HCT116 (cell line): ENCODE measurements around the gene RTF1. TPM values are rescaled to one million over a fixed set of nuclear protein-coding genes. Genes with fewer than 3 reads are reported as not detected.

Source experiments
- ATAC-seq: fragments of 200-7000 bp; cut with Tn5 transposase; 2 replicates; pipeline ENCODE4 v1.9.1; 2020; ENCODE audit warnings: mild to moderate bottlenecking, moderate library complexity
- BruUV-seq: library from RNA; stranded (reverse); fragments of 400-500 nt; replicated peaks from 2 replicates; lab custom pipeline; 2021; lab: Mats Ljungman, UMichigan
- CTCF ChIA-PET: fragments of 300-600 bp; sonication (Branson Sonifier 250); formaldehyde crosslinking; loops from one replicate; lab custom pipeline; 2021; ENCODE audit warnings: antibody characterized with exemption; lab: Charles Lee
- POLR2A ChIA-PET: fragments of 300-600, 350-600 bp; sonication (Branson Sonifier 250); formaldehyde crosslinking; loops from one replicate; lab custom pipeline; 2021; ENCODE audit warnings: antibody characterized with exemption; lab: Charles Lee
- RAD21 ChIA-PET, 2 experiments: fragments of 300-600 bp; sonication (Branson Sonifier 250); formaldehyde crosslinking; loops; one replicate each; lab custom pipeline; 2023; ENCODE audit warnings: low total read pairs in 2 of 2; ENCODE audit not compliant: uncharacterized antibody in 2 of 2, unreplicated experiment in 2 of 2, low non-redundant PET in 1 of 2; lab: Charles Lee
- DNase-seq: peaks from one replicate; pipeline ENCODE4 v3.0.0-alpha.2; 2010; ENCODE audit warnings: low read depth, low spot score
- H2AFZ ChIP-seq: fragments of 200-600 bp; shearing (Covaris generic), sonication (generic); 2 replicates; pipeline ENCODE4 v1.6.1; 2017; ENCODE audit warnings: low read depth, mixed run types, mixed read lengths, antibody characterized with exemption, low read length; ENCODE audit not compliant: poor library complexity, severe bottlenecking
- H3K27ac ChIP-seq: 2 replicates; pipeline ENCODE4 v1.5.1; 2012; ENCODE audit warnings: low read depth, low read length
- H3K27me3 ChIP-seq: fragments of 200-600 bp; sonication (generic); 2 replicates; pipeline ENCODE4 v1.6.1; 2016; ENCODE audit warnings: mixed run types, low read length, mixed read lengths; ENCODE audit not compliant: insufficient read depth
- H3K36me3 ChIP-seq, 2 experiments: fragments of 200-500 bp in 1 of 2; fragments of 200-600 bp in 1 of 2; sonication (Bioruptor generic) in 1 of 2; sonication (generic) in 1 of 2; 2 replicates each; pipeline versions ENCODE4 v1.5.1 to v1.6.1; 2014 to 2016; ENCODE audit warnings: low read length in 2 of 2, inconsistent platforms in 1 of 2, mixed read lengths in 1 of 2, mixed run types in 1 of 2; ENCODE audit not compliant: insufficient read depth in 2 of 2, control insufficient read depth in 1 of 2
- H3K4me1 ChIP-seq, 2 experiments: fragments of 200-600 bp in 1 of 2; sonication (generic) in 1 of 2; 2 replicates each; pipeline versions ENCODE4 v1.5.1 to v1.6.1; 2012 to 2017; ENCODE audit warnings: low read length in 2 of 2, inconsistent platforms in 1 of 2, mild to moderate bottlenecking in 1 of 2, mixed read lengths in 1 of 2, mixed run types in 1 of 2, moderate library complexity in 1 of 2; ENCODE audit not compliant: insufficient read depth in 2 of 2, control insufficient read depth in 1 of 2
- H3K4me2 ChIP-seq: fragments of 200-600 bp; sonication (generic); 2 replicates; pipeline ENCODE4 v1.6.1; 2017; ENCODE audit warnings: mixed run types, low read length, mixed read lengths
- H3K4me3 ChIP-seq, 2 experiments: fragments of 200-600 bp in 1 of 2; sonication (generic) in 1 of 2; replicated peaks in 1 of 2; 2 replicates each; pipeline ENCODE4 v1.5.1; 2011 to 2016; ENCODE audit warnings: low read length in 2 of 2, control low read depth in 1 of 2, low read depth in 1 of 2, mild to moderate bottlenecking in 1 of 2, mixed read lengths in 1 of 2, mixed run types in 1 of 2
- H3K79me2 ChIP-seq: fragments of 200-600 bp; sonication (generic); 2 replicates; pipeline ENCODE4 v1.6.1; 2017; ENCODE audit warnings: mild to moderate bottlenecking, mixed run types, low read length, moderate library complexity, mixed read lengths; ENCODE audit not compliant: insufficient read depth
- H3K9ac ChIP-seq: fragments of 200-600 bp; sonication (generic); 2 replicates; pipeline ENCODE4 v1.6.1; 2016; ENCODE audit warnings: low read length, mixed read lengths
- H3K9me2 ChIP-seq: fragments of 200-600 bp; sonication (generic), shearing (Covaris generic); 2 replicates; pipeline ENCODE4 v1.6.1; 2017; ENCODE audit warnings: mixed run types, mild to moderate bottlenecking, moderate library complexity; ENCODE audit not compliant: insufficient read depth
- H3K9me3 ChIP-seq, 2 experiments: fragments of 200-500 bp in 1 of 2; fragments of 200-600 bp in 1 of 2; sonication (Bioruptor generic) in 1 of 2; sonication (generic) in 1 of 2; 2 replicates each; pipeline ENCODE4 v1.6.1; 2014 to 2017; ENCODE audit warnings: low read length in 2 of 2, mixed read lengths in 2 of 2, inconsistent platforms in 1 of 2, low read depth in 1 of 2, mild to moderate bottlenecking in 1 of 2, mixed run types in 1 of 2, moderate library complexity in 1 of 2; ENCODE audit not compliant: control insufficient read depth in 1 of 2, insufficient read depth in 1 of 2
- H4K20me1 ChIP-seq: fragments of 200-600 bp; sonication (generic), shearing (Covaris generic); 2 replicates; pipeline ENCODE4 v1.6.1; 2017; ENCODE audit warnings: mixed run types, mild to moderate bottlenecking, moderate library complexity; ENCODE audit not compliant: insufficient read depth
- ATF3 ChIP-seq: IDR thresholded peaks from 2 replicates; pipeline ENCODE4 v1.6.1; 2012
- FOSL1 ChIP-seq: IDR thresholded peaks from 2 replicates; pipeline ENCODE4 v1.6.1; 2012; ENCODE audit warnings: low read depth
- RAD21 ChIP-seq: IDR thresholded peaks from 2 replicates; pipeline ENCODE4 v1.6.1; 2012; ENCODE audit warnings: low read depth, mild to moderate bottlenecking
- REST ChIP-seq: IDR thresholded peaks from 2 replicates; pipeline ENCODE4 v1.6.1; 2012; ENCODE audit warnings: low read depth
- SP1 ChIP-seq: IDR thresholded peaks from 2 replicates; pipeline ENCODE4 v1.6.1; 2012; ENCODE audit warnings: low read depth
- TCF7L2 ChIP-seq: IDR thresholded peaks from 2 replicates; pipeline ENCODE4 v1.7.0; 2011; ENCODE audit warnings: borderline replicate concordance, inconsistent platforms; ENCODE audit not compliant: insufficient read depth, insufficient read length; ENCODE audit errors: extremely low read depth
- ZBTB33 ChIP-seq: IDR thresholded peaks from 2 replicates; pipeline ENCODE4 v1.6.1; 2011; ENCODE audit warnings: mild to moderate bottlenecking, low read length, moderate library complexity; ENCODE audit not compliant: insufficient replicate concordance; ENCODE audit errors: extremely low read depth
- intact Hi-C: fragments of 100-400 bp; cut with micrococcal nuclease; formaldehyde crosslinking; loops from 2 replicates; pipeline ENCODE4 v1.10.0; 2022
- total RNA-seq: library from RNA; stranded (reverse); gene quantifications from one replicate; pipeline ENCODE4 v1.2.1, GENCODE V29; 2021; ENCODE audit not compliant: unreplicated experiment

RTF1 gene
- total RNA-seq, 1 experiment from 2014 or later, result 27.5 TPM

- no peak overlapping the region for H3K4me2 ChIP-seq
- no peak for TF ChIP-seq RAD21
- TF ChIP-seq ZBTB33, result no peak
- TF ChIP-seq TCF7L2, result no peak
- TF ChIP-seq REST, result no peak
- TF ChIP-seq SP1, result no peak
- TF ChIP-seq ATF3, result no peak
- TF ChIP-seq FOSL1, result no peak
- BruUV-seq, result no TSS peak
- H3K79me2 ChIP-seq, result peaks cover 10% of the 10 kb centered on the region
- ChIA-PET POLR2A (no interaction called here), RAD21 (no interaction called here), CTCF (no interaction called here)
- H3K9me2 ChIP-seq, result no peaks in the 10 kb centered on the region
- no peak for DNase-seq
- no peaks in the 10 kb centered on the region for H3K36me3 ChIP-seq
- no peaks in the 10 kb centered on the region for H3K27me3 ChIP-seq
- H4K20me1 ChIP-seq, result no peaks in the 10 kb centered on the region
- H3K4me3 ChIP-seq, result no peak overlapping the region
- H3K9ac ChIP-seq, result no peak overlapping the region
- H3K27ac ChIP-seq, result no peak overlapping the region
- no peak overlapping the region for H2AFZ ChIP-seq
- no peaks in the 10 kb centered on the region for H3K9me3 ChIP-seq
- no peak for ATAC-seq
- intact Hi-C loops, result no loop called here
- peaks cover 2 to 5% of the 10 kb centered on the region in 2 experiments; a peak in 1 of 4 replicates for H3K4me1 ChIP-seq
These were observed 5.5 kb upstream of the RTF1 start for GRCh38 chr15:41411441-41411840.
